Activated CD4-positive, alpha-beta memory T cell treated with anti-CD3 and anti-CD28 coated beads for 36 hours (primary cell): ENCODE data around the gene TAGLN. TPM values are rescaled to one million over a fixed set of nuclear protein-coding genes. Genes with fewer than 3 reads are reported as not detected.

Experiments
- CTCF ChIA-PET: fragments of 350-600 bp; sonication (Branson Sonifier 250); formaldehyde crosslinking; loops from one replicate; lab custom pipeline; 2021; ENCODE audit warnings: antibody characterized with exemption, inconsistent platforms; lab: Charles Lee
- POLR2A ChIA-PET: fragments of 350-600 bp; sonication (Branson Sonifier 250); formaldehyde crosslinking; loops from one replicate; lab custom pipeline; 2021; ENCODE audit warnings: antibody characterized with exemption; lab: Charles Lee
- DNase-seq: peaks from one replicate; pipeline ENCODE4 v3.0.0-alpha.2; 2020
- H3K27ac Mint-ChIP-seq: one replicate; pipeline ENCODE4 v1.8.0; 2021; ENCODE audit warnings: mixed read lengths
- H3K27me3 Mint-ChIP-seq: one replicate; pipeline ENCODE4 v1.8.0; 2021; ENCODE audit warnings: mixed read lengths
- H3K36me3 Mint-ChIP-seq: one replicate; pipeline ENCODE4 v1.8.0; 2021; ENCODE audit warnings: mixed read lengths
- H3K4me1 Mint-ChIP-seq: one replicate; pipeline ENCODE4 v1.8.0; 2021; ENCODE audit warnings: low read depth, mixed read lengths
- H3K4me3 Mint-ChIP-seq: one replicate; pipeline ENCODE4 v1.8.0; 2021; ENCODE audit warnings: mild to moderate bottlenecking, mixed read lengths
- H3K9me3 Mint-ChIP-seq: one replicate; pipeline ENCODE4 v1.8.0; 2021; ENCODE audit warnings: mixed read lengths
- intact Hi-C: fragments of 100-400 bp; cut with micrococcal nuclease; formaldehyde crosslinking; loops from one replicate; pipeline ENCODE4 v1.15.1; 2023
- total RNA-seq, 2 experiments: library from RNA; stranded (reverse); gene quantifications; one replicate each; pipeline ENCODE4 v1.2.3, GENCODE V29; 2021

TAGLN gene
- total RNA-seq, 2 experiments from 2014 or later = 3.1 to 4.0 TPM

DNA sequence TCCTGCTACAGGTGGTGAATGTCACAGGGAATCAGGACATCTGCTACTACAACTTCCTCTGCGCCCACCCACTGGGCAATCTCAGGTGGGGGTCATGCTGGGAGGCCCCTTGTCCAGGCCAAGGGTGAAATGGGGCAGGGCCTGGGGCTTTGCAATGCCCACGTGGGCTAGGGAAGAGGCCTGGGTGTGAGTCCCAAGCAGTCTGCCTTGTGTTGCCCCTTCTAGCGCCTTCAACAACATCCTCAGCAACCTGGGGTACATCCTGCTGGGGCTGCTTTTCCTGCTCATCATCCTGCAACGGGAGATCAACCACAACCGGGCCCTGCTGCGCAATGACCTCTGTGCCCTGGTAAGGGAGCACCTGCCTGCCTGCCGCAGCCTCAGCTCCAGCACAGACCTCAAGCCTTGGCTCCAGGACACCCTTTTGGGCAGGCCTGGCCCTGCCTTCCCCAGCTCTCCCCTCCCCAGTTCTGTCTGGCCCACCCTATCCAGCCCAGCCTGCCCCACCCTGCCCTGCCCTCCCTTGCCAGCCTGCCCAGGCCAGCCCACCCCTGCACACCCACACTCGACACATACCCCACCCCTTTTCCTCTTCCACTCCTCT, 9.1 kb upstream of the TAGLN start:
- no peak for DNase-seq
- no peaks in the 10 kb centered on the region for H3K27me3 Mint-ChIP-seq
- no peaks in the 10 kb centered on the region for H3K4me1 Mint-ChIP-seq
- ChIA-PET POLR2A (no interaction called here), CTCF (interaction anchor here (1.5 kb wide), 1 partner anchor 10 kb away, joined by 5 read pairs; no protein-coding TSS in a partner anchor)
- intact Hi-C loops = no loop called here
- no peak overlapping the region for H3K4me3 Mint-ChIP-seq
- peaks cover 1% of the 10 kb centered on the region for H3K36me3 Mint-ChIP-seq
- no peak overlapping the region for H3K27ac Mint-ChIP-seq
- no peaks in the 10 kb centered on the region for H3K9me3 Mint-ChIP-seq

DNA sequence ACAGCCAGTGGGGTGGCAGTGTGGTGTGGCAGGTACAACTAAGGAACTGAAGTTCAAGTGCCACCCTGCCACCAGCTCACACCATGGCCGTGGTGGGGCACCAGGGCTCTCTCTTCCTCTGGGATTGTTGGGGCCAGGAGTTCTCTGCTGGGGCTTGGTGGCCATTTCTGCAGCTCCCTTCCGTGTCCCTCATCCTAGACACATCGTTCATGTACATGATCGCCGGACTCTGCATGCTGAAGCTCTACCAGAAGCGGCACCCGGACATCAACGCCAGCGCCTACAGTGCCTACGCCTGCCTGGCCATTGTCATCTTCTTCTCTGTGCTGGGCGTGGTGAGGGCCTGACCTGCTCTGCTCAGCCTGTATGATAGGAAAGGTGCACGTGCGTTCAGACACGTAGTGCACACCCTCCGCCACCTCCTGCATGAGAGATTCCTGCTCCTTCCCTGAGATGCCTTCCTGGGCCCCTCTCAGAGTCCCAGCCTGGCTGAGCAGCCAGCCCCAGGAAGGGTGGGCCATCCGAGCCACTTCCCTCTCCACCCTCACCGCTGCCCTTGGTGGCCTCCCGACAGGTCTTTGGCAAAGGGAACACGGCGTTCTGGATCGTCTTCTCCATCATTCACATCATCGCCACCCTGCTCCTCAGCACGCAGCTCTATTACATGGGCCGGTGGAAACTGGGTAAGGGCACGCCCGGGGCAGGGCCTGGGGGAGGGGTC, 7.3 kb upstream of the TAGLN start:
- no peak for DNase-seq
- no peaks in the 10 kb centered on the region for H3K36me3 Mint-ChIP-seq
- no peaks in the 10 kb centered on the region for H3K4me1 Mint-ChIP-seq
- no peak overlapping the region for H3K4me3 Mint-ChIP-seq
- no peaks in the 10 kb centered on the region for H3K27me3 Mint-ChIP-seq
- intact Hi-C loops = no loop called here
- no peak overlapping the region for H3K27ac Mint-ChIP-seq
- ChIA-PET CTCF (interaction anchor here (1.2 kb wide), 1 partner anchor 11 kb away, joined by 3 read pairs; no protein-coding TSS in a partner anchor), POLR2A (no interaction called here)
- H3K9me3 Mint-ChIP-seq = no peaks in the 10 kb centered on the region

DNA sequence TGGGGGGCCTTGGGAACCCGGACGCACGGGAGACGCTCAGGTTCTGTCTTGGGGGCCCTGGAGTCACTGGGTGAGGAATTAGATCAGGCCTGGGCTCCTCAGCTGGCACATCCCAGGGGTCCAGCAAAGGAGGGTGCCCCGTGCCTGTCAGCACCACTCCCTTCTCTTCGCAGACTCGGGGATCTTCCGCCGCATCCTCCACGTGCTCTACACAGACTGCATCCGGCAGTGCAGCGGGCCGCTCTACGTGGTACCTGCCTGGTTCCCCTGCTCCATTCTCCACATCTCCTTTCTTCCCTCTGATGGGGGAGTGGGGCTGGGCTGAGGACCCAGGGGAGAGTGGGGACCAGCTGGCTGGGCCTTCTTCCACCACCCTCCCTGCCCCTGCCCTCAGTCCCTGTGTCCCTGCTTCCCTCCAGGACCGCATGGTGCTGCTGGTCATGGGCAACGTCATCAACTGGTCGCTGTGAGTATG, 6.7 kb upstream of the TAGLN start:
- no peaks in the 10 kb centered on the region for H3K9me3 Mint-ChIP-seq
- ChIA-PET CTCF (interaction anchor here (1.2 kb wide), 1 partner anchor 12 kb away, joined by 3 read pairs; no protein-coding TSS in a partner anchor), POLR2A (no interaction called here)
- no peaks in the 10 kb centered on the region for H3K27me3 Mint-ChIP-seq
- H3K4me3 Mint-ChIP-seq = no peak overlapping the region
- intact Hi-C loops = no loop called here
- H3K27ac Mint-ChIP-seq = no peak overlapping the region
- no peaks in the 10 kb centered on the region for H3K36me3 Mint-ChIP-seq
- no peak for DNase-seq
- no peaks in the 10 kb centered on the region for H3K4me1 Mint-ChIP-seq

DNA sequence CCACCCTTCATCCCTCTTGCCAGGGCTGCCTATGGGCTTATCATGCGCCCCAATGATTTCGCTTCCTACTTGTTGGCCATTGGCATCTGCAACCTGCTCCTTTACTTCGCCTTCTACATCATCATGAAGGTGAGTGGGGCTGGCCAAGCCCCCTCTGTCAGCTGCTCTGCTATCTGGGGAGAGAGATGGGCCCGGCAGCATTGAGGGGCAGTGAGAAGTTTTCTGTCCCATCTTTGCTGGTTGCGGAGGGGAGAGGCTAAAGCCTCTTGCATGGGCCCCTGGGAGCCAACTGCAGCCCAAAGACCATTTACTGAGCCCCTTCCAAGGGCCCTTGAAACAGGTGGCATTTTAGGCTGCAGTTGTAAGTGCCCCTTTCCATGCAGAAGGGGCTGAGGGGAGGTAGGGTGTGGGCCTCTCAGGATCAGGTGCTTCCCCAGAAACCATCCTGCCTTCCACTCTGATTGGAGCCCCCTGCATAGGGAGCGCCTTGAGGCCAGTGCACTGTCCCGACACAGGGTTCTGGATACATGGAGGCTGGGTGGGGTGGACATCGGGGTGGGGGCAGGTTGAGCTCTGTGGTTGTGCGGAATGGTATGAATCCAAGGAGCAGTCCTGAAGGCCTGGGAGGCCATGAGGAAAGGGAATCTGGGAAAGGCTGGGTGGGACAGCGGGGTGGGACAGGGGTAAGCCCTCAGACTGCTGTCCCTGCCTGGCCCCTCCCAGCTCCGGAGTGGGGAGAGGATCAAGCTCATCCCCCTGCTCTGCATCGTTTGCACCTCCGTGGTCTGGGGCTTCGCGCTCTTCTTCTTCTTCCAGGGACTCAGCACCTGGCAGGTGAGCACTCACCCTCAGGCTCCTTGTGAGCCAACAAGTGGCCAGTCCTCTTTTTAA, 5.8 kb upstream of the TAGLN start:
- Mint-ChIP-seq H3K4me3 (no peak overlapping the region), H3K4me1 (no peaks in the 10 kb centered on the region), H3K36me3 (peaks cover 4% of the 10 kb centered on the region), H3K9me3 (no peaks in the 10 kb centered on the region), H3K27ac (no peak overlapping the region), H3K27me3 (no peaks in the 10 kb centered on the region)
- POLR2A ChIA-PET = no interaction called here
- no peak for DNase-seq
- CTCF ChIA-PET = interaction anchor here (1.6 kb wide), 1 partner anchor 33 kb away, joined by 4 read pairs; no protein-coding TSS in a partner anchor
- intact Hi-C loops = no loop called here

DNA sequence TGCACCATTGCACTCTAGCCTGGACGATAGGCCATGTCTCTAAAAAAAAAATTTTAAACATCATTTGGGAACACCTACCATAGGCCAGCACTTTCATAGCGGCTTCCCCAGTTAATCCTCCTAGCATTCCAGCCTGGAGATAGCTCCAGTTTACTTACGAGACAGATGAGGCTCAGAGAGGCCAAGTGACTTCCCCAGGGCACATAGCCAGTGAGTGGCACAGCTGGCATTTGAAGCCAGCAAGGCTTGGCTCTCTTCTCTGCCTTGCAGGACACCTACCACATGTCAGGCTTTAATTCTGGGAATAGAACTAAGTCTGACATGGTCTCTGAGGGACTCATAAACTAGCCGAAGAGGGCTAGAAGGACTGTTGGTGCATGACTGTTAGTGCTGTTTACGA, 4.9 kb upstream of the TAGLN start:
- Mint-ChIP-seq H3K27me3 (no peaks in the 10 kb centered on the region), H3K36me3 (peaks cover 4% of the 10 kb centered on the region), H3K27ac (no peak overlapping the region), H3K9me3 (no peaks in the 10 kb centered on the region), H3K4me1 (no peaks in the 10 kb centered on the region), H3K4me3 (no peak overlapping the region)
- ChIA-PET POLR2A (no interaction called here), CTCF (interaction anchor here (1.6 kb wide), 1 partner anchor 32 kb away, joined by 4 read pairs; no protein-coding TSS in a partner anchor)
- intact Hi-C loops = no loop called here
- no peak for DNase-seq

DNA sequence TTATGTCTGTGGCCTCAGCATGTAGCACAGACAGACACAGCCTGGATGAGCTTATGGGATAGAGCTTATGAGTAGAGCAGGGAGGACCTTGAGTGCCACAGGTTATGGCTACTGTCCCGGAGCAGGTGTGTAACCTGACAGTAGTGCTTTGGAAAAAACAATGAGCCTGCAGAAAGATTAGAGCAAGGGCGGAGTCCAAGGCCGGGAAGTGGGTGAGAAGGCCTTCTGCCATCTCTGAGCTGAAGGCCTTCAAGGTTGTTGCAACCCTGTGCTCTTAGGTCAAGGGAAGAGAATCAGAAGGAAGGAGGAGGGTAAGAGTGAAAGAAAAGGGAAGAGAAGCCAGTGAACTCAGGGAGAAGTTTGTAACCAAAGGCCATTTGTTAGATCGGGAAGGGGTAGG, 3.9 kb upstream of the TAGLN start:
- Mint-ChIP-seq H3K27ac (no peak overlapping the region), H3K27me3 (no peaks in the 10 kb centered on the region), H3K36me3 (peaks cover 4% of the 10 kb centered on the region), H3K4me1 (no peaks in the 10 kb centered on the region), H3K4me3 (no peak overlapping the region), H3K9me3 (no peaks in the 10 kb centered on the region)
- intact Hi-C loops = no loop called here
- no peak for DNase-seq
- CTCF ChIA-PET = interaction anchor here (1.6 kb wide), 1 partner anchor 31 kb away, joined by 4 read pairs; no protein-coding TSS in a partner anchor
- POLR2A ChIA-PET = no interaction called here

DNA sequence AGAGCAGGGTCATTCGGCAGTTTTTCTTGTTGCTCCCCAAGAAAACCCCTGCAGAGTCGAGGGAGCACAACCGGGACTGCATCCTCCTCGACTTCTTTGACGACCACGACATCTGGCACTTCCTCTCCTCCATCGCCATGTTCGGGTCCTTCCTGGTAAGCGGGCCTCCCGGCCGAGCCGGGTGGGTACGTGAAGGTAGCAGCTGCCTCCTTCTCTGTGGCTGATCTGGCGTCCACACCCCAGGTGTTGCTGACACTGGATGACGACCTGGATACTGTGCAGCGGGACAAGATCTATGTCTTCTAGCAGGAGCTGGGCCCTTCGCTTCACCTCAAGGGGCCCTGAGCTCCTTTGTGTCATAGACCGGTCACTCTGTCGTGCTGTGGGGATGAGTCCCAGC, 3.4 kb upstream of the TAGLN start:
- Mint-ChIP-seq H3K36me3 (peaks cover 4% of the 10 kb centered on the region), H3K9me3 (no peaks in the 10 kb centered on the region), H3K4me3 (no peak overlapping the region), H3K4me1 (no peaks in the 10 kb centered on the region), H3K27ac (no peak overlapping the region), H3K27me3 (no peaks in the 10 kb centered on the region)
- ChIA-PET CTCF (no interaction called here), POLR2A (no interaction called here)
- intact Hi-C loops = no loop called here
- DNase-seq = no peak

DNA sequence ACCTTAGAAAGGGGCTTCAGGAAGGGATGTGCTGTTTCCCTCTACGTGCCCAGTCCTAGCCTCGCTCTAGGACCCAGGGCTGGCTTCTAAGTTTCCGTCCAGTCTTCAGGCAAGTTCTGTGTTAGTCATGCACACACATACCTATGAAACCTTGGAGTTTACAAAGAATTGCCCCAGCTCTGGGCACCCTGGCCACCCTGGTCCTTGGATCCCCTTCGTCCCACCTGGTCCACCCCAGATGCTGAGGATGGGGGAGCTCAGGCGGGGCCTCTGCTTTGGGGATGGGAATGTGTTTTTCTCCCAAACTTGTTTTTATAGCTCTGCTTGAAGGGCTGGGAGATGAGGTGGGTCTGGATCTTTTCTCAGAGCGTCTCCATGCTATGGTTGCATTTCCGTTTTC, 2.2 kb upstream of the TAGLN start:
- ChIA-PET POLR2A (no interaction called here), CTCF (interaction anchor here (1.0 to 1.3 kb wide), 3 partner anchors 19 to 29 kb away, joined by 3 read pairs; partner anchors contain the start of gene SIDT2)
- Mint-ChIP-seq H3K4me1 (no peaks in the 10 kb centered on the region), H3K27ac (no peak overlapping the region), H3K27me3 (no peaks in the 10 kb centered on the region), H3K9me3 (no peaks in the 10 kb centered on the region), H3K36me3 (peaks cover 4% of the 10 kb centered on the region), H3K4me3 (no peak overlapping the region)
- DNase-seq = no peak
- intact Hi-C loops = no loop called here

DNA sequence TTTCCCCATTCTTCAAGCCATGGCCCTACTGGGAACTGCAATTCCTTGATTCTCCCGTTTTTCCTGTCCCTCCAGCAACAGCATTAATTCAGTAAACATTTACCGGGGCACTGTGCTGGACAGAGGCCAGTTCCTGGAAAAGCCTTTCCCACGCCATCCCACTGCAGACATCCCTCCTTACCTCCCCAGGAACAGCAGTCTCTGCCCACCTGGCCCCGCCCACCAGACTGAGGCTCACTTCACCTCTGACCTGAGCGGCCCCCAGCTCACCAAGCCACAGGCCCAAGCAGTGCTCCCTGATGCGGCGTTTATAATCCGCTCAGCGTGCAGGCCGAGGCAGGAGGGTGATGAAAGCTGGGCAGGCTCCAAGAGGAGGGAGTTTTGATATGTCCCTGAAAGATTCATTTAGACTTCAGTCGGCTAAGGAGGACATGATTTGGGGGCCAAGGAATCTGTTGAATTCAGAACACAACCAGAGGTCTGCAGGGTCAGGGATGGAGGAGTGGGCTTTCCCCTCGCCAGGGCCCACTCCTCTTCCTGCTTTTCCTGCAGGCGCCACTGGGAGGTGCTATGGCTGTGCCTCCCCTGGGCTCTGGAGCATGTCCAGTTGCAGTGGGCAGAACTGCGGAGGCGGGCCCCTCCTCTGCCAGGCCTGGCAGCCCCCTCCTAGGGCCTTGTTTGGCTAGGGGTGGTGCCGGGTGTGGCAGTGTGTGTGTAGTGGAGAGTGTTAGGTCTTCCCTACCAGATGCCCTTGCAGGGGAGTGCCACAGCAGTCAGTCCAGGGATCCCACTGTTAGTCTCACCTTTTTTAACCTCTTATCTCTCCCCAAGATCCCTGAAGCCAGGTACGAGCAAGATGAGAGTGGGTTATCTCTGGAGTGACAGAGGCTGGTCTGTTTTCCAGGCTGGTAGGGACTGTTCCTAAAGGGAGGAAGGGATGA, 1.4 kb upstream of the TAGLN start:
- intact Hi-C loops = no loop called here
- H3K27me3 Mint-ChIP-seq = no peaks in the 10 kb centered on the region
- CTCF ChIA-PET = interaction anchor here (1.0 to 1.3 kb wide), 3 partner anchors 19 to 28 kb away, joined by 3 read pairs; partner anchors contain the start of gene SIDT2
- H3K9me3 Mint-ChIP-seq = no peaks in the 10 kb centered on the region
- no peak overlapping the region for H3K27ac Mint-ChIP-seq
- POLR2A ChIA-PET = no interaction called here
- no peak for DNase-seq
- peaks cover 4% of the 10 kb centered on the region for H3K36me3 Mint-ChIP-seq
- no peak overlapping the region for H3K4me3 Mint-ChIP-seq
- no peaks in the 10 kb centered on the region for H3K4me1 Mint-ChIP-seq

DNA sequence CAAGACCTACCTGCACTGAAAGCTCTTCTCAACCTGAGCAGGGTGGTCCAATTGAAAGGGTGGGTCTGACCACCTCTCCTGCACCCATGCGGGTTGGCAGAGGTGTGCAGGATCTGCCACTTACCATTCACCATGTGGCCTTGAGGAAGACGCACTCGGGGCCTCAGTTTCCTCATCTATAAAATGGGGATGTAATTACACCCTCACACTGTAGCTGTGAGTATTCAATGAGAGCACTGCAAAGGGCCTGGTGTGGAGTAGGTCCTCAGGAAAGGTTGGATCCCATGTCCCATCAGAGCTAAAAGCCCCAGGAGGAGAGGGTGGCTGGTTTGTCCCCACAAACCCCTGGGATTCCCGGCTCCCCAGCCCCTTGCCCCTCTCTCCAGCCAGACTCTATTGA, 557 bp upstream of the TAGLN start:
- Mint-ChIP-seq H3K4me3 (no peak overlapping the region), H3K4me1 (no peaks in the 10 kb centered on the region), H3K27ac (no peak overlapping the region), H3K27me3 (no peaks in the 10 kb centered on the region), H3K9me3 (no peaks in the 10 kb centered on the region), H3K36me3 (peaks cover 8% of the 10 kb centered on the region)
- CTCF ChIA-PET = no interaction called here
- POLR2A ChIA-PET = no interaction called here
- DNase-seq = no peak
- intact Hi-C loops = no loop called here
